CMK (cell line): ENCODE data around the gene PRICKLE1.

Experiments
- DNase-seq: peaks from one replicate; pipeline ENCODE4 v3.0.0-alpha.2; 2010; ENCODE audit warnings: low read depth

Gene PRICKLE1

DNA sequence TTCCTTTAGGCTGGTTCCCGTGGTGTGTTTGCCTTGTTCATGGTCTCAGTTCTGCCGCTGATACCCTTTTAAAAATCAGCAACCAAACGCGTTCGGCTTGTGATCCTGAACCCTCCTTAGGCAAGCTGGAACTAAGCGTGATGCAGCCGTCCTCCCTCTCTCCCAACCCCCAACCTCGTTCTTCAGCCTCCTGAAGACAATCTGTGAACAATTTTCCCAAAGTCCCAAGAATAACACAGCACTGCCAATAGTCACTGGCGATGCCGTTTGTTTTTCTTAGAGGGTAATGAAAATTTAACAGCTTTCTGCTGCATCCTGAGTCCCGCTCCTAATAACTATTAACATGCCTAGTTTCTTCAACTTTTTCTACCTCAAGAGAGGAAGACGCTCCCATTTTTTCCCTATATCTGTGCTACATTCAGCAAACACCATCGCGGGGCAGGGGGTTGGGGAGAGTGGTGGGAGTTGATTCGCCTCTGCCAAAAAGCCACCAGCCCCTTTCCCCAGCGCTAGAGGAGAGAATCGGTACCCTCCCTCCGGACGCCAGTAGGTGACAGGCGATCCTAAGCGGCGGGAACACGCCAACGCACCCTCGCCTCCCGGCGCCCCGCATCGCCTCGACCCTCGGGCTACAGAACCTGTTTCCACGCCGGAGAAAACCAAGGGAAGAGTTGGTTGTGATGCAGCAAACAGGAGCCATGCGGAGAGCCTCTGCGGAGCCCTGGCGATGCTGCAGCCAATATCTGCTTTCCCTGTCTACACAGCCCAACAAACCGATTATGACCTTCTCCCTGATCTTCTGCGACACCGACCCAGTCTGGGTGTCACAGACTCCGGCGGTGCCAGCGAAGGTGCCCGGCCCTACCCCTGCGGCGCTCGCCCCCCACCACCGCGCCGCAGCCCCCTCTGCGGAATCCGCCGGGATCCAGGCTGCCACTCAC lies 752 bp downstream of the PRICKLE1 start:
- no peak for DNase-seq

DNA sequence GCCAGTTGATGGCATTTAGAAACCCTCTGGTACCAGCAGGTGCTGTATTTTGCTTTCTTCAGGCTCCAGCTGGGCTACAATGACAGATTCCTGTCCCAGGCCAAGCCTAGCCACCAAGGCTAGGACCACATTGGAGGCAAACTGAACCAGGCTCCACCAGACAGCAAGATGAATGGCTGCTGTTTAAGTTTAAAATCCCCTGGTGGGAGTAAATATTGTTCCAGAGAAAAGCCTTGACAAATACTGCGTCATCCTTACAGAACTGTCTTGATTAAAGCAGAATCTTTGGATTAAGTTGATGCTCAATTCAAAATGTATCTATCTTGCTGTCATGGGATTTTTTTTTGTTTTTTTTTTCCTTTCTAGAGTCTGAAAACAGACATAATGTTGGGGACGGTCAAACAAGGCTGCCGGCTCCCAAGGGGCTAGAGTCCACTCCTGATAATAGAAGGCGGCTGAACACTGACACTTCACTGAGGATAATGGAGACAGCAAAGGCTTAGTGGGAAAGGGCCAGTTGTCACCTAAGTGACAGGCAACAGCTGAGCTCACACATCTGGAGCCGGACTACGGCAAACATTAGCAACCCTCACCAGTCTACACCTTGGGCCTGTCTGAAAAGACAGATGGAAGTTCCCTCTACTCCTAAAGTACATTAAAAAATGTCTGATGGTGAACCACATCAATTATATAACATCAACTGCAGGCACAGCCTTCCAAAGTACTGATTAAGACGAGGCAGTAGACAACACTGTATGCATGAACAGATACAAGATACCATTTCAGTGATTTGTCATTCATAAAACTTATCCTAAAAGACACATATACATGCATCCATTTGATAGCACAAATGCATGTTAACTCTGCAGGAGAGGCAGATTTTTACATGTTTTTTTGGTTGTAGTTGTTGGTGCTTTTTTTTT lies 1.7 kb downstream of the PRICKLE1 start:
- no peak for DNase-seq

DNA sequence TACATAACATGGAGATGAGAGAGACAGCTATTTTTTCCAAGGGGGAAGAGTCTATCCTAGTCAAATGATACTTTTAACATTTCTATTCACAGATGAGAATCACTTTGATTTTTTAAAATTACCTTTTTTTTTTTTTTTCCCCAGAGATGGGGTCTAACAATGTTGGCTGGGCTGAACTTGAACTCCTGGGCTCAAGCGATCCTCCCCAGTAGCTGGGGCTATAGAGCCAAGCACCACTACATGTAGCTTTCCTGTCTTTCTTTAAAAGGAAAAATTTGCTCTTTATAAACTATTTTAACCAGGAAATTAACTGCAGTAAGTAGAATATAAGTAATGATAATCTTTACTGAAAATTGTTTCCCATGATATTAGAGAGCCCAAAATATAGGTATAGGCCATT lies 3.3 kb downstream of the PRICKLE1 start:
- no peak for DNase-seq

DNA sequence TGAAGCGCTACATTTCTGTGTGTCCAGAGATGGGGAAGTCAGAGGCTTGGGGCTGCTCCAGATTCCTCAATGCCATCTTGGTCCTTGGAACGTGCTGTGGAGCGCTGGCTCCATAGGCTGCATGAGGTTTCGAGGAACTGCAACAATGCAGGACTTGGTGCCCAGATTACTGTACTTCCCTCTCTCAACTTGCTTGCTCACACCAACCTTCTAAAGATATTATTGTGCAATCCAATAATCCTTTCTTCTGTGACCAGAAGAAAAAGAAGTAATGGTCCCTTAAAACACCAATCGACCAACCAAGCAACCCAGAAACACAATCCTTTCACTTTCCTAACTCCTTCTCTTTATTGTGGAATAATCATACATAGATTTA lies 3.7 kb downstream of the PRICKLE1 start:
- DNase-seq = no peak

DNA sequence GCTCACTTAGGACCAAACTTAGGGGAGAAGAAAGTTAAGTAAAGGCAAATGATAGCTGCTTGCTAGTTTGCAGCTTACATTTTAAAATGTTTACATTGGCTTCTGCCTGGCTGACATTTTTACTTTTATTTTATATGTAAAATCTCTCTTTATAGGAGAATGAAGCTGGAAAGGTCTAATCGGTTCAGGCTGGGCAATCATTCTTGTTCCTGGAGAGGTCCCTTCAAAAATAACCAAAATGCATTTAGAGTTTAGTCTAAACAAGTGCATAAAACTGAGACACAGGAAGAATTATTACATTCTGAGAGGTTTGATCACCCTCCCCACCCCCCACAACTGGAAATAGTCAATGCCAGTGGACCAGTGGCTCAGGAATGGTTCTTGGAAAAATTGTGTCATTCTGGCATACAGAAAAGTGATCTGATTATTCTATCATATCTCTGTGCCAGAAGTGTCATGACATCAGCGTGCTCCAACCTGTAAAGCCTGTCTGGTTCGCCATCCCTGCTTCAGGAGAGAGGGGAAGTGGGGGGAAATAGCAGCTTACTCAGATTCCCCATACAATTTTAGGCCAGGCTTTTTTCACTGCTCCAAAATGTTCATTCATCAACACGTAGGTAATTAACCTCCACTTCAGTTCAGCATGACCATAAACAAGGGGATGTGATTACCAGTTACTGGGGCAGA lies 4.2 kb downstream of the PRICKLE1 start:
- DNase-seq = no peak

DNA sequence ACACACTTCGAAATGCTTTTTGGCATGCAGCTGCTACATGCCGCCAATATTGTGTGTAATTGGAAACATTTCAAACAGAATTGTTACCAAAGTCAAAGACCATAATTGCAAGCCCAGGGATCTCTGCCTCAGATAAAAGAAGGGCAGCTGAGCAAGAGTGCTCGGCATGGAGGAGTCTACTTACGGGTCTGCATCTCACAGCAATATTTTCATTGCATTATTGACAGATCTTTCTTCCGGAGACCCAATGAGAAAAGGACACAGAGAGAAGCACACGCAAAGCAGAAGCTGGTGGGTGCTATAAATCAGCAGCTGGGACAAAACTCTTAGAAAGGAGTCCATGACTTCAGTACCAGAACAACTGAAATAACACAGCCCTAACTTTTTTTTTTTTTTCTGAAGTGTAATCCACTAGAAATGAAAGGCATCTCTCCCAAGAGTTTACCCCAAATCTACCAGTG lies 4.9 kb downstream of the PRICKLE1 start:
- no peak for DNase-seq

DNA sequence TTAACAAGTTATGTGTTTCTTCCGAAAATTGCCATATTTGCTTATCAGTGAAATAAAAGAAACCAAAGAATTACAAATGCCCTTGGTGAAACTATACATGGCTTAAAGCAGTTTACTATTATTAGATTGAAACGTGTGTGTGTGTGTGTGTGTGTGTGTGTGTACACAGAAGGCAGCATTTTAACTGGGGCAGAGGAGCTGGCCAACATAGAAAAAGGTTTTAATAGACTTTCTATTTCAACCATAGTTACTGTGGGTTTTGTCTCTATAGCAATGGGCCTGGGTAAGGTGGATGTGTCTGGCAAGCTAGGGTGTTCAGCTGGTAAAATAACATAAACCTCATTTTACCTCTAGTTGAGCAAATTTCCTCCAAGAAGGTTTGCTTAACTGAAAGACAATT lies 6.5 kb downstream of the PRICKLE1 start:
- DNase-seq = no peak

DNA sequence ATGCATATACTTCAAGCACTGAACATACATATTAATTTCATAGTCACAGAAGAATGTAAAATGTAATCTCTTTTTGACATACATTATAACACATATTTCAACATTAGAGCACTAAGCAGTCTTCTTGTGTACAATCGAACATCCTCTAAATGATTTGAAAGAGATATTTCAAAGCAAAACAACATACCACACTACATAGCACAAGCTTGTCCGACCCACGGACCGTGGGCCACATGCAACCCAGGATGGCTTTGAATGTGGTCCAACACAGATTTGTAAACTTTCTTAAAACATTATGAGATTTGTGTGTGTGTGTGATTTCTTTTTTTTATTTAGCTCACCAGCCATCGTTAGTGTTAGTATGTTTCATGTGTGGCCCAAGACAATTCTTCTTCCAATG lies 7.0 kb downstream of the PRICKLE1 start:
- no peak for DNase-seq

DNA sequence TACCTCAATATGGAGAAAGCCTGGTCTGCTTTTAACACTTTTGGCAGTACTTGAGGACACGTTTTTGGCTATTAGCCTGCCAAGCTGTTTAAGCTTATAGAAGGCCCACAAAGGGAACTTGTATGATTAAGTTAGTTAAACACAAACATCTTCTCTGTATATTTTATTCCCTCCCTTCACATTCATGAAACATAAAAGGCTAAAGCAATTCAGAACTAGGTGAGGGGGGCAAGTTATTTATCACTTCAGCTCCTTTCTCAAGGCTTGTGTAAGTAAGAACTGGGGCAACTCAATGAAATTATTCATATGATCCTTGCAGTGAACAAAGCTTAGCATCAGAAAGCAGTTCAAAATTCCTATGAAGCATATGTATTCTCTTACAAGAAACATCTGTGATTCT lies 7.5 kb downstream of the PRICKLE1 start:
- no peak for DNase-seq

DNA sequence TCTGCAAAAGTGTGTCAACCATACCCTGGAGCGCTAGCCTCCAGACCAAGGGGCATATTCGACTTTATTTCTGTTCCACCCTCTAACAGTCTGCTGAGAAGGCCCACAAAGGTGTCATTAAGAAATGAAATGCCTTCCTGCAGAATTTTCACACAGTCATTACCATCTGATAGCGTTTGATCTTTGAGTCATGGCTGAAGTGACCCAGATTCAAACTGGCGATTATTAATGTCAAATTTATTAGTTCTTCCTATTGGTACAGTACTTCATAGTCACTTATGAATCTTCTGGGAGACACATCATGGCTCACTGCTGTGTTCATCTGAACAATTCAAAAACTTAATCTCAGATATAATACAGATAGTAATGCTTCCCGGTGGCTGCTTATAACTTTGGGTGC lies 13.2 kb downstream of the PRICKLE1 start:
- no peak for DNase-seq

DNA sequence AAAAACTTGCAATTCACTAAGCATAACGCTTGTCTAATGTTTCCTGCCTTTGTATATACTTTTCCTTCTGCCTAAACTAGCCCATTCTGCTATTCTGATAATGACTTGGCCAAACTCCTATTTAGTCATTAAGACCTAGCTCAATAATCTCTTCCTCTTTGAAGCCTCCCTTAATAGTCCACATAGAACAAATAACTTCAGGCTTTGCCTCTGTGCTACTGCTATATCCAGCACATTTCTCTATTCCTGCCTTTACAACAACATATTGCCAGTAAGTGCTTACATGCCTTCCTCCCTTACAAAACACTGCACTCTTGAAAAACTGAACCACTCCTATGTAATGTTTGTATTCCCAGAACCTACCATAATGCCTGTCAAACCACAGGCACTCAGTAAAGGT lies 13.8 kb downstream of the PRICKLE1 start:
- DNase-seq = no peak

DNA sequence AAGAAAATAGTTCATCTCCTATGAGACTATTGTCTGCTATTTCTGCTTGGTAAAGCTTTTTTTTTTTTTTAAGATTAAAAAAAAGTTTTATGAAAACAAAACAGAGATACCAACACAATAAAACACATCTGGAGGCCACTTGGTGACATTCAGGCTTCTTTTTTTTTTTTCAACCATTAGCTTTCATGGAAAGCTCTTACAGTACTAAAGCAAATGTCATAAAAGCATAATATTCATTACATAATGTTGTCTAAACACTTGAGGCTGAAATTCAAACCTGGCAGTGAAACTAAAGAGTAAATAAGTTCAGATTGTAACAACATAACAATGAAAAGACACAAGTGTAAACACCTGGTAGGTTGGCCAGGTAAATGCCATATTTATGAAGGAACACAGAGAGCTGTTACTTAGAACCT lies 14.7 kb downstream of the PRICKLE1 start:
- DNase-seq = no peak

DNA sequence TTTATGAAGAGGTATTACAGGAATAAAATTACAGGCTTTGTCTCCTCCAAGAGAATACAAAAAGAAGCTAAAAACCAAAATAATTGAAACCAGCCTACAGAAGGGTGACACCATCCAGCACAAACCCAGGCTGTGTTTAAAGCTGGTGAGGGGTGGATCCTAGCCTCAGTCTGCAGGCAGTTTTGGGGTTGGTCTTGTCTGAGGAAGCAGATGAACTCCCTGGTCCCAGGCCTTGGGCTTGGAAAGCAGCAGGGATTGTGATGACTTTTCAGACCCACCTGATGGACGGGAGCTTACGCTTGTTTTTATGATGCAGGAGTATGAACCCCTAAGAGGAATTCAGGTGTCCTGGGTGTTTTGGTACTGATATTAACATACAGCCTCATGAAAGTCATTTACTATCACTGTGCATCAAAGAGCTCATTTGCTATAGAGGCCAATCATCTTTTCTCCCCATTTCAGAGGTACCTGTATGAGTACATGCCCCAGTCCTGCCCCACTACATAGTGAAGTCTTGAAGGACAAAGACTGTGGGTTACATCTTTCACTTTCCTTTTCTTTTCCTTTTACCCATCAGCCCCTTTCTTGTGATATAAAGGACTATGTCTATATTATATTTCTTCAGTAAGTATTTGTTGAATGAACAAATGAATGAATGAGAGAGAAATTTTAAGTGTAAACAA lies 18.1 kb downstream of the PRICKLE1 start:
- no peak for DNase-seq

DNA sequence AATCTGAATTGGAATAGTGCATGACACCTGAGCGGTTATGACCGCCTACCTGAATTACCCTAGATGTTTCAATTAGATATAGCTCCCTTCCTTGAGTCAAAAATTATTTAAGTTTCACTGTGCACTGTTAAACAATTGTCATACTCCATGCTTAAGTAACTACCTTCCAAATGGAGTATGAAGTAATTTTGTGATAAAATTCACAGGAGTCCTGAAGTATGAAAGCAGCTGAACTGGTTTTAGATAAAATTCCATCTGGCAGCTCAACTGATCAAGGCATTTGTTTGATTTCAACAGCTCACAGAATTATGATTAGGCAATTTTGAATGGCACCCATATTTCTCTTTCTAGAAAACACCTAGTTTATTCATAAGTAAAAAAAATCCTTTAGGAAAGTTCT lies 19.5 kb downstream of the PRICKLE1 start:
- no peak for DNase-seq

DNA sequence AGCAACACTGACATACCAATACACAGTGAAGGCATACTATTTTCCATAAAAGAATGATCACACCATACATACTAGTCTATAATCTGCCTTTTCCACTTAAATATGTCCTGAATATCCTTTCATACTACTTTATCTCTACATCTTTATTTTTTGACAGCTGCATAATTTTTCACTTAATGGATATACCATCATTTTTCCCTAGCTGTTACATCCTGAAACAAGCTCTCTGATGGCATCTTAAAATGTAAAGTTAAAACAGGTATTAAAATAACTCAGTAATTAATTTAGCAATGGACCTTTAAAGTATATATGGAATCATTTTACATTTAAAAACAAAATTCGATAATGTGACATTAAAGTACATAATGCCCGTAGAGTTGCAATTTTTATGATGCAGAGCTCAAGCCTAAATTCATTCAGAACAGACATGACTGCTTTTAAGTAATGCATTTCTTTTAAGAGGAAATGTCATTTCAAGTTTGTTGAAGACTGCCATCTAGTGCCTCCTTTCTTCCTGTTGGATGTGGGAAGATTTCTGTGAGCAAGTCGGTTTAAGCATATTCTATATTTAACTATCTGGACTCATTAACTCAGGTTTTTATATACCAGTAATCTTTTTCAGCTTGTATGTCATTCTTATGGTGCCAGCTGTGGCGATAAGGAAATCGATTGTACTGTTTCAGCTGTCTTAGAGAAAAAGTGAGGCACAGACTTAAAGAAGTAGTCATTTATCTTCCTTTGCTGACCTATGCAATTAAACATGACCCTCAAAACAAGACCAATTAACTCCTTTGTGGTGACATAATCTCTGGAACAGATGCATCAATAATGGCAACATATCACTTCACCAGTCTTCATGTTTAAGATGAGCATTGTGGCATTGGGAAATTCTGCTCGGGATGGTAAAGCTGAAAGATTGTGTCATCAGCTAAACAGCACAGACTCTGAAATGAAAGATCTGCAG lies 20.3 kb downstream of the PRICKLE1 start:
- DNase-seq = no peak

DNA sequence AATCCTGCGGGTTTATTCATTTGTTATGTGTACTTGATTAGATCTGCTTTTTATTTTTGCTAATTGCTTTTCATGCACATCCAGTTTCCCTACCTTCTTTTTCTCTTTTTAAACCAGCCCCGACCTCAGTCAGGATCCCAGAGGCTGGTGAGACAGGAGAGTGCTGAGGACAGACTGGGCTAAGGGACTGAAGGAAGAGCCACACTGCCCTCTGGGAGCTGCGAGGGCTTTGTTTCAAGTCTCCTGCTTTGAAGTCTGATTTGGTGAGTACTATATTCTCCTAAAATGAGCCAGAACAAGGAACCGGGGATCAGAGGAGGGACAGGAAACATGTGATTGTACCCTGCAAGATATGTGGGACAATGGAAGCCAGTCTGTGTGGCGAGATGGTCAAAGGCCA lies 23.9 kb downstream of the PRICKLE1 start:
- DNase-seq = no peak

DNA sequence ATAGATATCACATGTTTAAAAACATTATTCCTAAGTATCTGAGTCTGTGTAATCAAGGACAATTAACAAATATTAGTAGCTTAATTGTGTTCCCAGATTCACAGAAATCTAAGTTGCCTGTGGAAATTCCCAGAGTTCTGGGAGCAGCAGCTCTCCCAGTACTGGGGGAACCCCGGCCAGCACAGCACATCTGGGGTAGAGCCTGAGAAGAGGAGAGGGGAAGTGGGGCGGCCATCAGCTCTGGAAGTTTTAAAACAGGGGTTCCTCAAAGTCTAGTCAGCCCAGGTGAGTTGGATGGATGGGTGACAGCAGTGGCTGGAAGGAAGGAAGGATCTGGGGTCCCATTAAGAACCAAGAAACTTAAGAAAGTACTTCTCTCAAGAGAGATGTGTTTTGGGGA lies 24.6 kb downstream of the PRICKLE1 start:
- DNase-seq = no peak

DNA sequence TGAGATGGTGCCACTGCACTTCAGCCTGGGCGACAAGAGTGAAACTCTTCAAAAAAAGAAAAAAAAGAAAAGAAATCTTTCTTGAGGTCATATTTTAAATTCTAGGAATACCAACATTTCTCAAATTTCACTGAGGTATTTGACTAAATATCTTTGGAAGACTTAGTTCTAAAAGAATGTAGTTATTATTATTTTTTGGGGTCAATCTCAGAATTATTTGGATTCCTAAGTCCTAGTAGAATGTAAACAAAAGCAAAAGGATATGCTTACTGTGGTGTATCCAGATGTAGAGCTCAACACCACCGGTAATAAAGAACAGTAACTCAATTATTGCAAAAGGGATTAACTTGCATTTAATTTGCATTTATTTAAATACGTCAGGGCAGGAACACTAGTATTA lies 25.0 kb downstream of the PRICKLE1 start:
- DNase-seq = no peak

DNA sequence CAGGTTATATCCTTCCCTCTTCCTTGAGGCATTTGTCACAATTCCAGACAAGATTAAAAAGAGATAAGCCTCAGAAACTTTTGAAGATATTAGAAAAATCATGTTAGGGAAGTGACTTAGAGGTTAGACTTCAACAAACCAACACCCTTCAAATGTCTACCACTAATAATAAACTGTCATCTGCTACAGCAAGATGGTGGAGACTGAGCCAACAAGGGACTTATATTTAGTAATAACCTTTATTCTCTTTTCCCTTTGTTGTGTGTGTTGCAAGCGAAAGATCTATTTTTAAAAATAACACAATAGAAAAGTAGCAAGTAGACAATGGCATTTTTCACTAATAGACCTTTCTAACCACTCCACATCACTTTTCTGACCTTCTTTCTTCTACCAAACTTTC lies 28.6 kb downstream of the PRICKLE1 start:
- no peak for DNase-seq

DNA sequence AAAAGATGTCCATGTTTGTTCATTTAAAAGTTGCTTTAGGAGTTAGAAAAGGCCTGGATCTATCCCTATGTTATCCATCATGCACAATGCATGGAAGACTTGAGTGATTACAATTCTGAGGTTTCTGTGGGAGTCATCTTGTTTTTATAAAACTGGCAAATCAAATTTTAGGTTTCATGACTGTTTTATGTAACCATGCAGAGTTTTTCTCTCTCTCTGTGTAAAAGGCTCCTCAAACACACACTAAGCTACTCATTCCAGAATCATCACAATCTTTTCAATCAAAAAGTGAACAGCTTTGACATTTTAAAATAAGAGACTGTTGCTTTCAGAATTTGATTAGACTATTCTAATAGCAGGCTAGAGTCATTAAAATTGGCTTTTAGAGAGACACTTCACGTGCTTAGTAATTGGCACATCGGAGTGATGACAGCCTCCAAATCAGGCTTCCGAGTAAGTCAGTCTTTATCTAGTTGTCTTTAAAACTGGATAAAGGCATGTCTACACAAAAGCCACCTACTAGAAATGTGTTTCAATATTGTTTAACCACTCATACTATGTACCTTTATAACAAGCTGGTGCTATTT lies 31.9 kb downstream of the PRICKLE1 start:
- no peak for DNase-seq
